ENCODE measurements around the gene CREB3L2. TPM values are rescaled to one million over a fixed set of nuclear protein-coding genes. Genes with fewer than 3 reads are reported as not detected.
A peak's percentile ranks its signal among the peaks of the same experiment; 100 is the strongest.
"Not testable (repeated sequence)": the region's sequence is repeated elsewhere in the genome, so short reads cannot be mapped to it uniquely, and the experiment has no call there.

The CREB3L2 gene
- total RNA-seq, 1 experiment from 2014 or later, result 16.0 TPM

DNA sequence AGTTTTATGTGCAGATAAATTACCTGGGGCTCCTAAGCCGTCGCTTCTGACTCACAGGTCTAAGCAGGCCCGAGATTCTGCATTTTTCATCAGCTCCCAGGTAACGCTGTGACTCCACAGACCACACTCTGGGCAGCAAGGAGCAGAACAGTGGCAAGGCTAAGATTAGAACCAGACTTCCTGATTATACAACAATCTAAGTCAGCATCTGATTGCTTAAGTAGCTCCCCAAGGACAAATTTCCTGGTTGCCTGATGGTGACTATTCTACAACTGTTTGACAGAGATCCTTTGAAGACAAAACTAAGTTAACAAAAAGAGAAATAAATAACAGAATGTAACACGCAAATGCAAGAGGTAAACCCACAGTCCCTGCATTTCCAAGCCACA lies 69.0 kb downstream of the CREB3L2 start:
- Histone ChIP-seq H3K4me3 (no peak overlapping the region), H3K4me1 (replicated peaks) (peaks cover 43% of the 10 kb centered on the region), H3K27me3 (replicated peaks) (no peaks in the 10 kb centered on the region), H3K9me3 (replicated peaks) (no peaks in the 10 kb centered on the region), H3K27ac (peak overlapping the region; percentile 33), H3K36me3 (peaks cover 3% of the 10 kb centered on the region; the same call in 1 of the 2 replicates)
- DNase-seq (ENCODE audit: low read depth in 1 of 2, low spot score in 2 of 2), result no peak

DNA sequence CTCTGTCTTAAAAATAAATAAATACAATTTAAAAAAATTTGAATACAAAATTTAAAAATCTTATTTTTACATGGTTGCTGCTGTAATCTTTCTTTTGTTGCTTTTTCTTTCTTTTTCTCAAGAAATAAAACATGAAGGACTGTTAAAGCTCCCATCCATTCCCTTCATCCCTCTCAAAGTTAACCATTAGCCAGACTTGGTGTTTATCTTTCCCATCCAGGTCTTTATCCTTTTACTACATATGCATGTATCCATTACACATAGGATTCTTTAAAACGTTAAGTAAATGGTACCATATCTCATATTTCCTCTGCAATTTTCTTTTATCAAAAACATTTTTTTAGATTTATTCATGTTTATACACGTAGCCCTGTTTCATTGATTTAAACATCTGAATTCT lies 70.1 kb downstream of the CREB3L2 start:
- Histone ChIP-seq H3K36me3 (peaks cover 4% of the 10 kb centered on the region; the same call in 1 of the 2 replicates), H3K27me3 (replicated peaks) (no peaks in the 10 kb centered on the region), H3K9me3 (replicated peaks) (no peaks in the 10 kb centered on the region), H3K4me1 (replicated peaks) (peaks cover 43% of the 10 kb centered on the region), H3K4me3 (no peak overlapping the region), H3K27ac (no peak overlapping the region)
- DNase-seq (ENCODE audit: low read depth in 1 of 2, low spot score in 2 of 2), result no peak

DNA sequence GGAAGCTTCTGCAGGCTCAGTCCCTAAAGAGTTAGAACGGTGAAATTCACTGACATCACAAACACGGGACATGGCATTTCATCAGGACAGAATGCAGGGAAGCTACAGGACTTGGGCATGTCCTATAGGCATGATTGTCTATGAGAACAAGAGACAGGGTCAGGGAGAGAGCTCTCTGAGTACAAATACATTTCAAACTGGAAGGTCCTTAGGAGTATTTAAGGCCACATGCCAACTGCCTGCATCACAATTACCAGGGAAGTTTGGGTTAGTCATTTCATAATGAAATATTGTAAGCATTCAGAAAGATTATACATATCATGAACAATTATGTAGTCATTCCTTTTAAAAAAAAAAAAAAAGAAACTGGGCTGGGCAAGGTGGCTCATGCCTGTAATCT lies 71.3 kb downstream of the CREB3L2 start:
- Histone ChIP-seq H3K27me3 (replicated peaks) (no peaks in the 10 kb centered on the region), H3K27ac (peak overlapping the region; percentile 23; the same call in 1 of the 2 replicates), H3K36me3 (peaks cover 13% of the 10 kb centered on the region), H3K4me1 (replicated peaks) (peaks cover 38% of the 10 kb centered on the region), H3K9me3 (replicated peaks) (no peaks in the 10 kb centered on the region), H3K4me3 (no peak overlapping the region)
- no peak for DNase-seq (ENCODE audit: low read depth in 1 of 2, low spot score in 2 of 2)

DNA sequence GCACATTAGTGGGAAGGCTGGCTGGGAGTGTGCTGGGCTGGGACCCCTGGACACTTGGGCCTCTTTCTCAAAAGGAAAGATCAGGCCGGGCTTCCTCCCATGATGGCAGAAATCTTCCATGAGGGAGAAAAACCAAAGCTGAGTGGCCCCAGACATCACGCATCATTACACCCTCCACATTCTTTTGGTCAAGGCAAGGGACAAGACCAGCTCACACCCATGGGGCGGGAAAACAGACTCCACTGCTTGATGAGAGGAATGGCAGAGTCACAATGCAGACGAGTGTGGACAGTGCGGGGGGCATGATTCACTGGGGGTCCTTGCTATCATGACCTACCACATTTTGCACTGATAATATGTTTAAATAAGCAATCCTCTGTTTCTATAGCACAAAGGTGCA lies 73.3 kb downstream of the CREB3L2 start:
- Histone ChIP-seq H3K4me1 (replicated peaks) (peaks cover 34% of the 10 kb centered on the region), H3K4me3 (no peak overlapping the region), H3K9me3 (replicated peaks) (no peaks in the 10 kb centered on the region), H3K27ac (no peak overlapping the region), H3K27me3 (replicated peaks) (no peaks in the 10 kb centered on the region), H3K36me3 (peaks cover 20% of the 10 kb centered on the region)
- DNase-seq (ENCODE audit: low read depth in 1 of 2, low spot score in 2 of 2), result no peak

DNA sequence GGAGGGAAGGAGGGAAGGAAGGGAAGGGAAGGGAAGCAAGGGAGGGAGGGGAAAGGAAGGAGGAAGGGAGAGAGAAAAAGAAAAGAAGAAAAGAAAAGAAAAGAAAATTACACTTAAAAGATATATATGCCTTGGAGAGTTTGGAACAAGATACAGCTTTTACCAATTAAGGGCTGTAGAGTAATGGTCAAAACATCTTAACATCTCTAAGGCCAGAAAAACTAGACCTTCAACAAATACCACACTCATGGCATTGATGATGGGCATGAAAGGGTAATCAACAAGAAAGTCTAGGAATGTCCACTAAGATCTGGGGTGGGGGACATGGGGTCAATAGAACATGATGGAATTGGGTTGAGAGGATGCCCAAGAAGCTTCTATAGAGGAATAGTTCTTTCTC lies 74.5 kb downstream of the CREB3L2 start:
- Histone ChIP-seq H3K9me3 (replicated peaks) (no peaks in the 10 kb centered on the region), H3K36me3 (peaks cover 20% of the 10 kb centered on the region), H3K27me3 (replicated peaks) (no peaks in the 10 kb centered on the region), H3K27ac (no peak overlapping the region), H3K4me1 (replicated peaks) (peaks cover 30% of the 10 kb centered on the region), H3K4me3 (no peak overlapping the region)
- no peak for DNase-seq (ENCODE audit: low read depth in 1 of 2, low spot score in 2 of 2)

GRCh38 chr7:137926206-137926605 lies 75.7 kb downstream of the CREB3L2 start:
- Histone ChIP-seq H3K36me3 (peaks cover 20% of the 10 kb centered on the region), H3K4me1 (replicated peaks) (peaks cover 25% of the 10 kb centered on the region)
- DNase-seq (ENCODE audit: low read depth in 1 of 2, low spot score in 2 of 2); H3K27ac ChIP-seq; H3K9me3 ChIP-seq (replicated peaks); H3K4me3 ChIP-seq; H3K27me3 ChIP-seq (replicated peaks): not testable (repeated sequence)

GRCh38 chr7:137925754-137926153 lies 76.1 kb downstream of the CREB3L2 start:
- H3K36me3 ChIP-seq, result peaks cover 20% of the 10 kb centered on the region
- H3K9me3 ChIP-seq (replicated peaks), result no peaks in the 10 kb centered on the region
- H3K4me1 ChIP-seq (replicated peaks), result peaks cover 22% of the 10 kb centered on the region
- DNase-seq (ENCODE audit: low read depth in 1 of 2, low spot score in 2 of 2), result no peak
- no peak overlapping the region for H3K4me3 ChIP-seq
- no peaks in the 10 kb centered on the region for H3K27me3 ChIP-seq (replicated peaks)
- no peak overlapping the region for H3K27ac ChIP-seq

DNA sequence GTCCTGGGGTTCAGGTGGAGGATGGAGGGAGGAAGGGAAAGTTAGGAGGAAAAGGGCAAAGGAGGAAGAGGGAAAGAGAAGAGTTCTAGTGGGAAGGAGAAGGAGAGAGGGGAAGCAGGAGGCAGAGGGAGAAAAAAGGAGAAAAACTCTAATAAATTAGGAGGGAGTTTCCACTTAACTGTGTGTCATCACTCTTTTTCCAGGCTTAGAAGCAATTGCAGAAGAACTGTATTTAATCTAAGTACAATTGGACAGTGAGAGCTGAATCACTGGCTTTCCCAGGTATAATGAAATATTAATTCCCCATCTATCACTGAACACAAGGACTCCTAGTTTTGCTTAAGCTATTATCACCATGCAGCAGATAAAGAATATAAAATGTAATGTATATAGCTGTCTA lies 76.8 kb downstream of the CREB3L2 start:
- no peak overlapping the region for H3K27ac ChIP-seq
- no peaks in the 10 kb centered on the region for H3K27me3 ChIP-seq (replicated peaks)
- no peak for DNase-seq (ENCODE audit: low read depth in 1 of 2, low spot score in 2 of 2)
- no peak overlapping the region for H3K4me3 ChIP-seq
- H3K36me3 ChIP-seq, result peaks cover 20% of the 10 kb centered on the region
- H3K4me1 ChIP-seq (replicated peaks), result peaks cover 15% of the 10 kb centered on the region
- H3K9me3 ChIP-seq (replicated peaks), result no peaks in the 10 kb centered on the region

DNA sequence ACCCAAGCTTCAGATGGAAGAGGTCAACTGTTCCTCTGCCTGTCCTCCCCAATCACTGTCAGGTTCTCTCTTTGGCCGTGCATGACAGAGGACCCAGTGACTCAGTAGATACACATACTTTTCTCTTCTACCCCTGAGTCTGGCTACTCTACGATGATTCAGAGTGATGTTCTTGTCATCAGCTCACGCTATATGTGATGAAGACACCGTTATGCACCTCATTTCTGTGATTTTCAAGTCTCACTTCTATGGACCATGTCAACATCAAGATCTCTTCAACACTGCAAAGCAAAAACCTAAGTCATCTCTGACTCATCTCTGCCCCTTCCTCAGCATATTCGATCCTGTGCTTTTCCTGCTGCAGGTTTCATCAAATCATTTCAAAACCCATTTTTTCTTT lies 78.5 kb downstream of the CREB3L2 start:
- peaks cover 15% of the 10 kb centered on the region for H3K4me1 ChIP-seq (replicated peaks)
- peak in 1 of 2 experiments; percentile 46 for DNase-seq (ENCODE audit: low read depth in 1 of 2, low spot score in 2 of 2)
- H3K9me3 ChIP-seq (replicated peaks), result no peaks in the 10 kb centered on the region

GRCh38 chr7:137920637-137921399 lies 81.1 kb downstream of the CREB3L2 start:
- Histone ChIP-seq H3K36me3 (peaks cover 9% of the 10 kb centered on the region), H3K27me3 (replicated peaks) (no peaks in the 10 kb centered on the region), H3K27ac (no peak overlapping the region), H3K4me1 (replicated peaks) (peaks cover 15% of the 10 kb centered on the region), H3K4me3 (no peak overlapping the region), H3K9me3 (replicated peaks) (no peaks in the 10 kb centered on the region)
- DNase-seq (ENCODE audit: low read depth in 1 of 2, low spot score in 2 of 2), result no peak

More for the DNA sequence above, 78.5 kb downstream of the CREB3L2 start:
- no peak overlapping the region for H3K4me3 ChIP-seq
- H3K36me3 ChIP-seq, result peaks cover 20% of the 10 kb centered on the region
- H3K27me3 ChIP-seq (replicated peaks), result no peaks in the 10 kb centered on the region
- peak overlapping the region; percentile 28 for H3K27ac ChIP-seq

DNA sequence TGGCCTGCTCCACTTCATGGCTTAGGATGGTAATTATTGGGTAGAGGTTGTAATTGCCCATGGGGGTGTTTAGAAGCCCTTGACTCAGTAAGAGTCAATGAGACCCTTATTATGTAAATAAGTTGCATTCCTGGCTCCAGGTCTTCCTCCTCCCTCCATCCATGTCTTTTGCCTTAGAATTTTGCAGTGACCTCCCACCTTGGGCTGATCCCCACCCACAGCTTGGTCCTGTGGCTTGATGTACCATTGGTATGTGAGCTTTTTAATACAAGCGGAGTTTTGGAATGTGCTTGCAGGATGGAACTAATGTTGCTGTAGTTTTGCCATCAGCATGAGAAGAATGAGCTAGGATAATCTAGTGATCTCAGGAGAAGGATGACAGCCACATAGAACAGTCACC lies 81.9 kb downstream of the CREB3L2 start:
- Histone ChIP-seq H3K27me3 (replicated peaks) (no peaks in the 10 kb centered on the region), H3K4me1 (replicated peaks) (peaks cover 15% of the 10 kb centered on the region), H3K27ac (no peak overlapping the region), H3K9me3 (replicated peaks) (no peaks in the 10 kb centered on the region), H3K4me3 (no peak overlapping the region), H3K36me3 (peaks cover 11% of the 10 kb centered on the region)
- DNase-seq (ENCODE audit: low read depth in 1 of 2, low spot score in 2 of 2), result no peak

DNA sequence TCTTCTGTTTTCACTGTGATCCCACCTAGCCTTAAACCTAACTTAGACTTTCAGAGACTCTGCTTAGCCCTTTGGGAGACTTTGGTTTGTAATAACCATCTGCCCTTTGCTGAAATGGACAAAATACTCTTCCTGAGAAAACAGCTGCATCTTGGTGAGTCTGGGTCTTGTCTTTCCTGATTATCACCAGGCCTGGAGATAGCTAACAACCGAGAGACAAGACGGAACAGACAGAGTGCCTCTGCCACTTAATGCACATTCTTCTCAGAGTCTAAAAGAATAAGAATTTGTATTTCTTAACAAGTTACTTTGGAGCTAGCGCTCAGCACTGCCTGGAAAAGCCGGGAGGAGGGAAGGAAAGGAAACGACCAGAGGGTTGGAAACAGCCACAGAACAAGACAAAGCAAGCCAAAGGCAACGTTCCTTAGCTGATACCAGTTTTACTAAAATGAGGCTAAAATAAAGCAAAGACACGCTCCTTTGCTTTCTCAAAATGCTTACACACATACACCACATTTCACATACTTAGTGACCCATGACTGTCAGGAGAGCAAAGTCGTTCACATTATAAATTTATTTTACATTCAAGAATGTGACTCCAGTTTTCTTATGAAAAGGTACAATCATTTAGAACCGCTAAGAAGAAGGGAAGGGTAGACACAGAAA lies 84.8 kb downstream of the CREB3L2 start:
- Histone ChIP-seq H3K4me3 (no peak overlapping the region), H3K36me3 (peaks cover 16% of the 10 kb centered on the region), H3K4me1 (replicated peaks) (no peaks in the 10 kb centered on the region), H3K9me3 (replicated peaks) (no peaks in the 10 kb centered on the region), H3K27me3 (replicated peaks) (no peaks in the 10 kb centered on the region), H3K27ac (no peak overlapping the region)
- no peak for DNase-seq (ENCODE audit: low read depth in 1 of 2, low spot score in 2 of 2)

GRCh38 chr7:137916564-137916963 lies 85.3 kb downstream of the CREB3L2 start:
- Histone ChIP-seq H3K9me3 (replicated peaks) (no peaks in the 10 kb centered on the region), H3K4me3 (no peak overlapping the region), H3K4me1 (replicated peaks) (no peaks in the 10 kb centered on the region), H3K27me3 (replicated peaks) (no peaks in the 10 kb centered on the region), H3K36me3 (peaks cover 19% of the 10 kb centered on the region), H3K27ac (no peak overlapping the region)
- DNase-seq (ENCODE audit: low read depth in 1 of 2, low spot score in 2 of 2), result no peak

GRCh38 chr7:137915266-137915665 lies 86.6 kb downstream of the CREB3L2 start:
- Histone ChIP-seq H3K4me3 (no peak overlapping the region), H3K4me1 (replicated peaks) (no peaks in the 10 kb centered on the region), H3K36me3 (peaks cover 29% of the 10 kb centered on the region), H3K9me3 (replicated peaks) (no peaks in the 10 kb centered on the region), H3K27me3 (replicated peaks) (no peaks in the 10 kb centered on the region), H3K27ac (no peak overlapping the region)
- no peak for DNase-seq (ENCODE audit: low read depth in 1 of 2, low spot score in 2 of 2)
